Kidney glomerular epithelial cell (primary cell): ENCODE measurements around the gene PHLDA2.
A peak's percentile ranks its signal among the peaks of the same experiment; 100 is the strongest.
"Not testable (repeated sequence)": the region's sequence is repeated elsewhere in the genome, so short reads cannot be mapped to it uniquely, and the experiment has no call there.

Experiments used
- DNase-seq: peaks from one replicate; lab custom pipeline; 2025; lab: John Stamatoyannopoulos, UW

Gene PHLDA2

DNA sequence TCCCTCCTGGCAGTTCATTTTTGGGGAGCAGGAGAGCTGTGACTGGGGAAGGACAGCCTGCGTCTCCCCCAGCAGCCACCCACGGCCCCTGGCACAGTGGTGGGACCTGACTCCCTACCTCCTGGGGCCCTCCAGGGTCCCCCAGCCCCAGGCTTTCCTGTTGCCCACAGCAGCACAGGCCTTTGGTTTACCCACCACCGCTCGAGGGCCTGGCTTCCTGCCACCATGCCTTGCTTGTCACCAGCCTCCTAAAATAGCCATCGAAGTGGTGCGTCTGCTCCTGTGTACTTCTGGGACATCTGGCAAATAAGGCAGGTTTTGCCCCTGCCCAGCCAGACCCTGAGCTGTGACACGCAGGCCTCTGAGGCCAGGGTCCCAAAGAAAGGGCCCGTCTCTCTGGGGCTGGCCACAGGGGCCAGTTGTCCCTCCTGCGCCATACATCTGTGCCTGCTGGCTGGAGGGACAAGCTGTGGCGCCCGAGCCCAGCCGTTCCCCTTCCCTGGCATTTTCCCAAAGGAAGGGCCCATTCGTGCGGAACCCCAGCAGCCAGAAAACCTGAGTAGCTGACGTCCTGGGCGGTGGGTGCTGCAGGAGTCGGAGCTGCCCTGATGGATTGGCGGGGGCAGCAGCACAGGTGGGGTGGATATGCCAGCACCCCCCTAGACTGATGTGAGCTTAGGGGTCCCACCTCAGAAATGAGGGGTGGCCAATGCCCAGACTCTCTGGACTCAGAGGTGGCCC lies 14.6 kb downstream of the PHLDA2 start:
- no peak for DNase-seq

DNA sequence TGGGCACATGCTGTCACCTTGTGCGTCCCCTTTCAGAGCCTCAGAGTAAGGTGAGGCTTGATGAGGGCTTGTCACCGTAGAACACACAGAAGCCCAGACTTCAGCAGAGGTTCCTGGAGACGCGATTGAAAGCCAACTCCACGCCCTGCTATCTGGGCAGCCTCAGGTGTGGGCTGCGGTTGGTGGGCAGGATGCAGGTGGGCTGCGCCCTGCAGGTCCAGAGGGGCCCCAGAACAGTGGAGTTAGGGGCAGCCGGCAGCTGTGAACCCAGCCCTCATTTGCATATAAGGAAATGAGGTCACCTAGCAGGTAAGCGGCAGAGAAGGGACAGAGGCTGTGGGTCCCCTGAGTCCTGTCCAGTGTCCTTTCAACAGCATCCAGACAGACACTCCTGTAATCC lies 15.4 kb downstream of the PHLDA2 start:
- DNase-seq = no peak

GRCh38 chr11:2913019-2913431 lies 16.2 kb downstream of the PHLDA2 start:
- DNase-seq = peak; percentile 18

- peak; percentile 64 for DNase-seq
These were observed 16.7 kb downstream of the PHLDA2 start for GRCh38 chr11:2912498-2912897.

DNA sequence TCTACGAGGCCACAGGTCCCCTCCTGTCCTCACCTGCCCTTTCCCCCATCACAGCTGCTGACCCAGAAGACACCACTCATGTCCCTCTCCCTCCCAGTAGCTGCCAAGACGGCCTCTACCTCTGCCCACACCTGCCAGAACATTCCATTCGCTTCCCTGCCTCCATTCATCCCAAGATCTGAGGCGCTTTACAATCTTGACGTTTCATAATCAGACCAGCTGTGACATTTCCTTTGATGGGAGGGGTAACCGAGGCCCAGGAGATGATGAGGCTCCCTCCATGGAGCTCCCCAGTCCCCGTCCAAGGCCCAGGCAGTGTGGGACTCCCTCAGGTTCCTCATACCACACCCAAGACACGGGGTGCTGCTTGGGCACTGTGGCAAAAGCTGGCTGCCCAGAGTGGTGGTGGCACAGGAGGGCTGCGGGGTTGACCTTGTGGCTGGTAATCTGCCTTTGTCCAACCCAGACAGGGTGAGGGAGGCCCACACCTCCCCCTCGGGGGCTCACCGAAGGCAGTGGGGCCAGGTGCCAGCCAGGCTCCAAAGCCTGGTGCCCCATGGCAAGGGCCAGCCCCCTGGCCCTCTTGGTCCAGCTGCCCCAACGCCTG lies 17.3 kb downstream of the PHLDA2 start:
- DNase-seq = no peak

DNA sequence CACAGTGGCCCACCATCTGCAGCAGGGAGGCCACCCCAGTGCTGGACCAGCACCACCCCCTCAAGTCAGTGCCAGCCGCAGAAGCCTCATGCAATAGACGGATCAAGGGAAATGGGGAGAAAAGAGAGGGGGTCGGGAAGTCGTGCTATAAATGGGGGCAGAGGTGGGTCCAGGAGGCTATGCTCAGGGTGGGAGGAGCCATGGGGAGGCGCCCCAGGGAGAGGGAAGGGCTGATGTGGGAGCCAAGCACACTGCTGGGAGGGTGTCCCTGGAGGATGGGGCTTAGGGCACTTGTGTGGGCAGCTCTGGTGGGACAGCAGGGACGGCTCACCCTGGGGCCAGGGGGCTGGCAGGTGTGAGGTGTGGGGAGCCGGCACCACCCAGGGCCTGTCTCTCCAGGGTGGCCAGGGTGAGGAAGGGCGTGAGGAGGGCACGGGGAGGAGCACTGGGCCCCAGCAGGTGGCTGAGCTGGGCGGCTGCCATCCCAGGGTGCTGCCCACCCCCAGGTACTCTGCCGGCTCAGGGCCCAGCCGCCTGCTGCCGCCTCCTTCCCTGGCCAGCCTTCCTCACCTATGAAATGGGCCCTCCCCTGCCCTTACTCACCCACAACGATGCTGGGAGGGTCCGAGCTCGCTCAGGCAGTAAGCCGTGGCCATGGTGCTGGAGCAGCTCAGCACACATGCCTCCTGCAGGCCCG lies 18.0 kb downstream of the PHLDA2 start:
- no peak for DNase-seq

GRCh38 chr11:2910401-2910955 lies 18.7 kb downstream of the PHLDA2 start:
- no peak for DNase-seq

- DNase-seq = no peak
These were observed 19.9 kb downstream of the PHLDA2 start for GRCh38 chr11:2909133-2909902.

DNA sequence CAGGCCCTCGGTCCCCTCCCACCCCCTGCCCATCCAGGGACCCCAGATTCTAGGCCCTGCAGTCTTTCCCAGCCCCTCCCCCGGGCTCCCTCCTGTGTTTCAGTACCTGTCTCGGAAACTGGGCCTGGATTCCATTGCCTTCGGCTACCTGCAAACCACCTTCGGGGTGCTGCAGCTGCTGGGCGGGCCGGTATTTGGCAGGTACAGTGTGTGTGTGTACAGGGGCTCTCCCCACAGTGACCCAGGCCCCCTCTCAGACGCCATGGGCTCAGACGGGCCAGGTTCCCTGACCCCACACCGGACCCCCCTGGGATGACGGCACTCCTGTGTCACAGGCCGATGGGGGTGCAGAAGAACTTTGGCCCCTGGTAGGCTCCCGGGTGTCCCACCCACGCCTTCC lies 21.1 kb downstream of the PHLDA2 start:
- DNase-seq = no peak

DNA sequence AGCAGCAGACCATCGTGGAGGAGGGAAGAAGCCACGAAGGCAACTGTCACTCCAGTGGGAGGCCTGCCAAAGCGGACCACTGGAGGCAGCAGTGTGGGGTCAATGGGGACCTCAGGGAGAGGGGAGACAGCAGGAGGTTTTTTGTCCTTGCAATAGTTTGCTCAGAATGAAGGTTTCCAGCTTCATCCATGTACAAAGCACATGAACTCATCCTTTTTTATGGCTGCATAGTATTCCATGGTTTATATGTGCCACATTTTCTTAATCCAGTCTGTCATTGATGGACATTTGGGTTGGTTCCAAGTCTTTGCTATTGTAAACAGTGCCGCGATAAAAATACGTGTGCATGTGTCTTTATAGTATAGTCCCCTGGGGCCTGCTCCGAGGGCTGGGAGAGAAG lies 23.9 kb downstream of the PHLDA2 start:
- not testable (repeated sequence) for DNase-seq

DNA sequence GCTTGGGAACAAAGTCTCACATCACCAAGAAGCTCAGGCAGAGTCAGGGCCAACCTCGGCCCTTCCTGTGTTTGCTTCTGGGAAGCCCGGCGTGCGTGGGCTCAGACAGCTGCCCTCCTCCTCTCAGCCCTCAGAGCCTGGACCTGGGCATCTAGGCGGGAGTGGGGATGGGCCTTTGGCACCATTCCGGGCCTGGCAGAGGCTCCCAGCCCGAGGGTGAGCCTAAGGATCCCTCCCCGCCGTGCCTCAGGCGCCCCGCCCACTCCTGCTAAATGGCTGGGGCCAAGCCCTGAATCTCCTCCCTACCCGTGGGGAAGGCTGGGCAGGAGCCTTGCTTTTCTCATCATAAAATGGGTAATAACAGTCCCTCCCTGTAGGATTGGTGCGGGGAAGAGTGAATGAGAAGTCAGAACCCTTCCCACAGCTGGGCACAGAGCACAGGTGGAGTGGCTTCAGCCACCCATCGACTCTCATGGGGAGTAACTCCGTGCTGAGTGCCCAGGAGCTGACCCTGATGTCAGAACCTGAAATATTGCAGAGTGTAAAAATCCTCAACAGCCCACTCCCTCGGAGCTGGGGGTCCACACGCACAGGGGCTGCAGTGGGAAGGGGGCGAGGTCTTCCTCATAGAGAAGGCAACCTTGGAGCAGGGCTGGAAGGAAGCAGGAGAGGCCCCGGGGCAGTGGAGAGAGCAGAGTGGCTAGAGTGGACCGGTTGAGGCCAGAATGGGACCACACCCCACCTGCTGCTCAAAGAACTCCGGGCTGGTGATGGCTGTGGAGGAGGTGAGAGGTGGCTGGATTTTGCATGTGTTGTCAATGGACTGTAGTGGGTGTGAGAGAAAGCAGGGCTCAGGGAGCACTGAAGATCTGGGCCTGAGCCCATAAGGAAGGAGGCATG lies 24.8 kb downstream of the PHLDA2 start:
- no peak for DNase-seq

DNA sequence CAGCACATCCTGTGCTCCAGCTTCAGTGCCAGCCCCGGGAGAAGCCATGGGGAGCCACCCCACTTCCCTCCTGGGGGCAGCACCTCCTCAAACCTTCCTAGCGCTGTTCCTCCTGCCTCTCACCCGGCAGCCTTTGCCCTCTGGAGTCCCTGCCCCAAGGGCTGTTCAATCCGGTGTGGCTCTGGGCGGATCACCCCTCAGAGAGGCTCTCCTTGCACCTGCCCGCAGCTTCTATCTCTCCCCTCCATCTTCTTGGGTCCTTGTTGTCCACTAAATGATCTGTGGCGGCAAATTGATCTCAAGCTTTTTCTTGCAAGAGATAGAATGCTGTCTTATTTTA lies 25.6 kb downstream of the PHLDA2 start:
- no peak for DNase-seq

GRCh38 chr11:2902784-2903671 lies 26.2 kb downstream of the PHLDA2 start:
- no peak for DNase-seq

DNA sequence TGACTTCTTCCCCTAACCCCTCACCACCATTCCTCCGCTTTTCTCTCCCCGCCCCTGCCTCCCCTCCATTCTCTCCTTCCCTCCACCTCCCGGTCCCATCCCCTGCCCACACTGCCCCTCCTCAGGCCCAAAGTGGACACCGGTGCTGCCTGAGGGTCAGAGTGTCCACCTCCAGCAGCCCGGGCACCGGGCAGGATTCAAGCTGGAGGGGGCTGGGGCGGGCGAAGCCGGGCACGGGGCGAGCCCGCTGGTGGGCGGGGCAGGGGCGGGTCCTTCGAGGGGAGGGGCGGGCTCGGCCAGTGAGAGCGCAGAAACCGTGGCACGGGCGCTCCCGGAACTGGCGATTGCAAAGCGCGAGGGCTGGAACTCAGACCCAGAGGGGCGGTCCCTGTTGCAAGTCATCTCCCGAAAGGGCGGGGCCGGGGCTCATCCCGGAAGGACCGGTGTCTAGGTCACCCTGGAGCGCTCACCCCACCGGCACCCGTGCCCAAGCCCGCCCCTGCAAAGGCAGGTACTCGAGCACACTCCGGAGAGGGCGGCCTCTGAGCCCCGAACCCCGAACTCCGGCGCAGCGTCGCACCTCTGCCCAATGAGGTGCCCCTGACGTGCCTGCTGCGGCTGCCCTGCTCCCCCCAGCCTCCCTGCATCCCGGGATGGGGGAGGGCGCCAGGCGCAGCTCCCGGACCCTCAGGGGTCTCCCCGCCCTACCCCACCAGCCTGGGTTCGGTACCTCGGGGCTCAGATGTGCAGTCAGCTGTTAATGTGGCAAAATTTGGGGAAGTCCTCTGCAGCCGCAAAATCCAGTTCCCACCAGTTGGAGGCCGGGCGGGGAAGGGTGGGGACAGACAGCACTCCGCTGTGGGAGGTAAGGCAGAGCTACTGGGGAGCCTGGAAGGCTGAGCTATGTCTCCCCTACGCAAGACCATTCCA lies 27.1 kb downstream of the PHLDA2 start:
- DNase-seq = peak; percentile 85

GRCh38 chr11:2901196-2901796 lies 27.9 kb downstream of the PHLDA2 start:
- DNase-seq = no peak

- no peak for DNase-seq
These were observed 30.0 kb downstream of the PHLDA2 start for GRCh38 chr11:2899080-2899783.

GRCh38 chr11:2898366-2899079 lies 30.7 kb downstream of the PHLDA2 start:
- no peak for DNase-seq
